Effector CD4-positive, alpha-beta T cell (primary cell): ENCODE measurements around the gene EDNRB.
"Not testable (repeated sequence)": the region's sequence is repeated elsewhere in the genome, so short reads cannot be mapped to it uniquely, and the experiment has no call there.

Experiments used
- DNase-seq: peaks from one replicate; pipeline ENCODE4 v3.0.0-alpha.2; 2020

The EDNRB gene

DNA sequence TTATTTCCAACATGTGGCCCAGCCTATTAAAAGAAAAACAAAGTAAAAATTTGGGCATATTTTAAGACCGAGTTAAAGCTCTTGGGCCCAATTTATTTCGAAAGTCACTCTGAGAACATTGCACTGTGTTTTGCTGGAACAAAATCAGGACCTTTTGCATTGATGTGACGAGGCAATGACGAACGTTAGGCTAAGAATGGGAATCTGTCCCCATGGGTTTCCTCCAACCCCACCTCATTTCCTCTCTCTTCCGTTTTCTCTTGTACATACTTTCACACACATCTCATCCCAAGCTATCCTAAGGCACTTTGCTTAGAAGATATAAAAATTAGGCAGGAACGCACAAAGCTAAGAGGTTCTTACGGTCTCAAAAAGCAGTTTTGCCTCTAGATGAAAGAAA is 22.1 kb downstream of the EDNRB start:
- DNase-seq, result no peak

DNA sequence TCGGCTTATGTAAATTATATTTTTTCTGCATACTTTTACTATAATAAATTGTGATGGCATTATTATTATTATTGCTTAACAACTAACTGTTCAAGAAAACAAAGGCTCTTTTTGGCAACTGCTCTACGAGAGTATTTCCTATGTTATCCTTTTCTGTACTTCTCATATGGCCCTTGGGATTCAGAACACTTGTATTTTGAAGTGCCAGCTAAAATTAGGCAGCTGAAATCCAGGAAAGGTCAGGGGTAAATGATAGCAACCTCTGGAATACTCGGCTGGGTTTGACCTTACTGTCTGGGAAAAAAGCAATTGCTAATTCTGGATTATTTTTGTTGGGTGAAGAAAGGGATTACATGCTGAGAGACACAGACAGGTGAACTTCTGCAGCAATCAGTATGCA is 23.9 kb downstream of the EDNRB start:
- DNase-seq, result no peak

DNA sequence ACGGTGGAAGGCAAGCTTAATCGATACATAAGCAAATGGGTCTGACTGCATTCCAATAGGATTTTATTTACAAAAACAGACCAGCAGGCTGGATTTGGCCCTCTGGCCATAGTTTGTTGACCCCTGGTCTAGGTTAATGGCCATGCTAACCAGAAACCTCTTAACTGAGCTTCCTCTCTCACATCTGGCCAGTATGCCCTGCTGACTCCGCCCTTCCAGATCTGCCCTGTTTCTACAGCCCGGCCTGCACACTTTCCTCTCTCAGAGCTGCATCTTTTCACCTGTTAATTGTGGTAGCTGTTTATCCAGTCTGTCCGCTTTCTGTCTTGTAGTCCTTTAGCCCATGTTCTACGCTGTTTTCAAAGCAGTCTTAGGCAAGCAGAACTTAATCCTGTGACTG is 25.6 kb downstream of the EDNRB start:
- no peak for DNase-seq

GRCh38 chr13:77892491-77892890 is 26.1 kb downstream of the EDNRB start:
- DNase-seq, result no peak

DNA sequence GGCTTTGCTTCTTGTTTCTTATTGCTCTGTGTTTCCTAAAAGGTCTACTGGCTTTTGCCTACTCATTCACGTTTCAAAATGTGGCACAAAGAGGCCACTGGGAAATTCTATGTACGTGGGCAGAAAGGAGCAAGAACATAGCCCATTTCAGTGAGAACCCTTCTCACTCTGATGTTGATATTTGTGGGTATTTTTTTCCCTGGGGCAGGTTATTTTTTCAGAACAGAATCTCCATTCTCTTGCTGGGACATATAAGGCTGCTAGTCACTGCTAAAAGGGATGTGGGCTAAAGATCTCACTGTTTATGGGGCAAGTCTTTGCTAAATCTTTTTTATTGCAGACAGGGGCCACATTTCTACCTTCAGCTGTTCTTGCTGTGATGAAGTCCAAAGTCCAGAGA is 27.1 kb downstream of the EDNRB start:
- DNase-seq, result no peak

- DNase-seq, result no peak
Measured at GRCh38 chr13:77891041-77891440, 27.6 kb downstream of the EDNRB start.

DNA sequence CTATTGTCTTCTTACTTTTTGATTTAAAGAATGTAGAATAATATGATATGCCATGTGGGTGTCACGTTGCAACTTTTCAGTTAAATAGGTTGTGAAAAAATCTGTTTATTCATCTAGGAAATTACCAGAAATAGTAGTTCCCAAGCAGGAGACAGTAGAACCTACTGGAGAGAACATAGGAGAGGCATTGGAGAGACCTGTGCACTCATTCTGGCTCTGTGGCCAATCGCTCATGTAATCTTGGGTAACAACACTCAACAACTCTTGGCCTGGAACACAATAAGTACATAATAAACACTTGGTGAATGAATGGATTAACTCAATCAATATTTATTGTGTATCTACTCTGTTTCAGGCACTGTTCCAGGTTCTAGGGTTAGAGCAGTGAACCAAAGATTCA is 35.3 kb downstream of the EDNRB start:
- no peak for DNase-seq

GRCh38 chr13:77878190-77878589 is 40.4 kb downstream of the EDNRB start:
- no peak for DNase-seq

DNA sequence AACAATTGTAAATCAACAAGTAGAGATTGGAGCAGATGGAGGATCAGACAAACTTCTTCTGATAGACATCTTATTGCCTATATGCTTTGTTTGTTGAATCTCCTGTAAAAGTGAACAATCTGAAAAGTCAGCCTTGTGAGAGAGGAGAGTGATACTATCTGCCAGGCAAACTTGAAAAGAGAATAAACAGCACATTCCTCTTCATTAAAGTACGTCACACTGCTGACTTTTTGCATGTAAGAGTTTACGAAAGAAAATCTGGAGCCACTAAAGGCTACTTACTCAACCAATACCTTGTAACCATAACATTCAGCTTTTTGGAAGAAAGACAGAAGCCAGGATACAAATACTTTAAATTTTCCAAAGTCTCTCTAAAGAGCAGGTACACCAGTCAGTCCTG is 42.5 kb downstream of the EDNRB start:
- no peak for DNase-seq

- no peak for DNase-seq
Measured at GRCh38 chr13:77874406-77874805, 44.2 kb downstream of the EDNRB start.

GRCh38 chr13:77872995-77873394 is 45.6 kb downstream of the EDNRB start:
- DNase-seq, result no peak

- no peak for DNase-seq
Measured at GRCh38 chr13:77871596-77871995, 47.0 kb downstream of the EDNRB start.

DNA sequence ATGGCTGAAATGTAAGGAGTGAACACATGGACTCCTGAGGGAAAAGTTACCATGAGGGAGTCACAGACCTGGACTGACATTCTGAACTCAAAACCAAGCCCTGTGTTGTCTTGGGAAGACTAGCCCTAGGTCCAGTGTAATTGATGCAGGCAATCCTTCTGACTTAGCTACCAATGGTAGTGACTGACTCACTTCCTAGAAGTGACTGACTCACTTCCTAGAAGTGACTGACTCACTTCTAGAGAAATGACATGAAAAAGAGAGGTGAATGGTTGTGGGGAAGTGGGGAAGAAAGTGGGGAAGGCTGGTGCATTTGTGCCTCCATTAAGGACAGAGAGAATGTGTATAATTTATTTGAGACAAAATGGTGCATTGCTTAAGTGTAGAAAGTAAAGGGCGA is 49.9 kb downstream of the EDNRB start:
- DNase-seq, result no peak

GRCh38 chr13:77866971-77867370 is 51.7 kb downstream of the EDNRB start:
- DNase-seq, result no peak

GRCh38 chr13:77865622-77866021 is 53.0 kb downstream of the EDNRB start:
- DNase-seq, result no peak

DNA sequence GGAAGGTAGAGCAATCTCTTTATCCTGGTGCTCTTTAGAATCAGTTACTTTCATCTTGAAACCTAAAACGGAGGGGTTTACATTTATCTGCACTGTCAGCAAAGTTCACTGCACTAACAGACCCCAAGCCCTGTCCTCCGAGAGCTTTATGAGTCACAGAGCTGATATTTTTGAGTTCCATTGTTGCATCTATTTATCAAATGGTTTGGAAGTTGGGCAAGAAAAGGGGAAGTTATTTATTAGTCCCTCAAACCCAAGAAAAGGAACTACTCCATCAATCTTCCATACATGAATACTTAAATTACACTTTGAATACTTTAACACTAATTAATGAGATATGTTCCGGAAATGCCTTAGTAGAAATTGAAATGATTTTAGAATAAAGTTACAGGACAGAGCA is 55.5 kb downstream of the EDNRB start:
- DNase-seq, result no peak

GRCh38 chr13:77861741-77862140 is 56.9 kb downstream of the EDNRB start:
- DNase-seq, result no peak

DNA sequence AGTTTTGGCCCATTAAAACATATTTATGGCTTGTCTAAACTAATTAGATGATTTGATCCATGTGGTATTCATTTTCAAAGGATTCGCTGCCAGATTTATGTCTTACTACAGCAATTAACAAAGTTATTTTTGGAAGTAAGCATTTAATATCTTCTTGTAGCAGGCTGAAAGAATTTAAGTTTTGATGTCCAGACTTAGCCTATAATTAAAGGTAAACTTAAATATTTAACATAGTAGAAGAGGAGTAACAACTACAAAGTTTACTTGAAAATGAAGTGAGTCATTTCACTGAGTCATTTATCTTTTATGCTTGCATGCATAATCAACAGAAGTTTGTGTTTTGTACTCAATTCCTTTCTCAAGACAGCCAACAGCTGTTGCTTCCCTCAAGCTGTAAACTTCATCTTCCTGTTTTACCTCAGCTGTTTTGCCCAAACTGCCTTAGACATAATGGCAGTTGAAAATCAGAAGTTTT is 58.1 kb downstream of the EDNRB start:
- no peak for DNase-seq

- DNase-seq, result no peak
Measured at GRCh38 chr13:77859450-77859849, 59.2 kb downstream of the EDNRB start.

DNA sequence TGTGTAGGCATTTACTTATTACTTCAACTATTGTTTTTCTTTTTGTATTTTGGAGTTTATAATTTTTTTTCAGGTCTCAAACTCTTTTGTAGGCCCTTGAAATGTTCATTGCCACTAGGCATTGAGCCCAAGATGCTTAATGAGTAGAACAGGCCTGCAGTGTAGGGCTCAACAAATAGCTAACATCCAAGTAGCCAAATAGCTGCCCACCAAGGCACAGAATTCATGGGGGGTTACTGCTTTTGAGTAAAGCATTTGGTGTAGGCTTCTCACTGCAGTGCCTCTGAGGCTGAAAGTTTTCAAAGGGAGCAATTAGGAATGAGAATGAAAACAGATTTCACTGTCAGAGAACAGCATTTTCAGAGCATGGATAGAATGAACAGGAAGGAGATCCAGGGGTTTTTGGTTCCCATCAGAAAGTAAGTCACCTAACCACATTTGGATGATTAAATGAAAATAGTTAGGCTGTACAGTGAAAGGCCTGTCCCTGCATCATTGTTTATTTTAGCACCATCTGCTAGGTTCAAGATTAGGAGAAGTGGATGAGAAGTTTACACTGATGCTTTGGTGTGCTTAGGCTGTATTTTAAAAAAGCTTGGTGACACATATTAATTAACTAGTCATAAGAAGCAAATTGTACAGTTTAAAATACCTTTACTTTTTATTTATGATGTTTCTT is 61.0 kb downstream of the EDNRB start:
- DNase-seq, result no peak

- DNase-seq, result no peak
Measured at GRCh38 chr13:77853703-77854102, 64.9 kb downstream of the EDNRB start.

DNA sequence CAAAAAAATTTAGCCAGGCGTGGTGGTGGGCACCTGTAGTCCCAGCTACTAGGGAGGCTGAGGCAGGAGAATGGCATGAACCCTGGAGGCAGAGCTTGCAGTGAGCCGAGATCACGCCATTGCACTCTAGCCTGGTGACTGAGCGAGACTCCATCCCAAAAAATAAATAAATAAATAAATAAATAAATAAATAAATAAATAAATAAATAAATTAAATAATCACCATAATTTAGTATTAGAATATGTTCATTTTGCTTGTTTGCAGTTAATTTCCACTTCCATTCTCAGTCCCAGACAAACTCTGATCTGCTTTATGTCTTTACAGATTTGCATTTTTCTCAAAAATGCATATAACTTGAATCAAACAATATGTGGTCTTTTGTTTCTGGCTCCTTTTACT is 70.6 kb downstream of the EDNRB start:
- DNase-seq, result not testable (repeated sequence)

DNA sequence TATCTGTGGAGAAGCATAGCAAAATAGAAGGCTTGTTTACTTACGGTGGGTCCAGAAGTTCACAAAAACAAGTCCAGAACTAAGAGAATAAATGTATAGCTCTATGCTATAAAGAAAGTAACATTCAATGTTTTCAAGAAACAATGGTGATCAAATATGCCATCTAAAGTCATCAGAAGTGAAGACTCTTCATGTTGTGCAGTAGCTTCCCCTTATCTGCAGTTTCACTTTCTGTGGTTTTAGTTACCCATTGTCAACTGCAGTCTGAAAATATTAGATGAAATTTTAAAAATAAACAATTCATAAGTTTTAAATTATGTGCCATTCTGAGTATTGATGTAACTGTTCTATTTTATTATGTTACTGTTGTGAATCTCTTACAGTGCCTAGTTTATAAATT is 72.5 kb downstream of the EDNRB start:
- DNase-seq, result no peak
